GM12875 (cell line): Measurements from ENCODE around the gene IGF2R.
A peak's percentile ranks its signal among the peaks of the same experiment; 100 is the strongest.
"Not testable (repeated sequence)": the region's sequence is repeated elsewhere in the genome, so short reads cannot be mapped to it uniquely, and the experiment has no call there.

Experiments used
- H3K4me3 ChIP-seq: one replicate; pipeline ENCODE4 v1.5.1; 2011; ENCODE audit warnings: low read depth, low read length, control low read depth
- TF ChIP-seq, protein P1 (sequence below): IDR thresholded peaks from 2 replicates; pipeline ENCODE4 v1.5.1; 2011; ENCODE audit warnings: low read depth, mild to moderate bottlenecking, control low read depth, inconsistent platforms, low read length, moderate library complexity, borderline replicate concordance; ENCODE audit not compliant: insufficient read depth

IGF2R gene

DNA sequence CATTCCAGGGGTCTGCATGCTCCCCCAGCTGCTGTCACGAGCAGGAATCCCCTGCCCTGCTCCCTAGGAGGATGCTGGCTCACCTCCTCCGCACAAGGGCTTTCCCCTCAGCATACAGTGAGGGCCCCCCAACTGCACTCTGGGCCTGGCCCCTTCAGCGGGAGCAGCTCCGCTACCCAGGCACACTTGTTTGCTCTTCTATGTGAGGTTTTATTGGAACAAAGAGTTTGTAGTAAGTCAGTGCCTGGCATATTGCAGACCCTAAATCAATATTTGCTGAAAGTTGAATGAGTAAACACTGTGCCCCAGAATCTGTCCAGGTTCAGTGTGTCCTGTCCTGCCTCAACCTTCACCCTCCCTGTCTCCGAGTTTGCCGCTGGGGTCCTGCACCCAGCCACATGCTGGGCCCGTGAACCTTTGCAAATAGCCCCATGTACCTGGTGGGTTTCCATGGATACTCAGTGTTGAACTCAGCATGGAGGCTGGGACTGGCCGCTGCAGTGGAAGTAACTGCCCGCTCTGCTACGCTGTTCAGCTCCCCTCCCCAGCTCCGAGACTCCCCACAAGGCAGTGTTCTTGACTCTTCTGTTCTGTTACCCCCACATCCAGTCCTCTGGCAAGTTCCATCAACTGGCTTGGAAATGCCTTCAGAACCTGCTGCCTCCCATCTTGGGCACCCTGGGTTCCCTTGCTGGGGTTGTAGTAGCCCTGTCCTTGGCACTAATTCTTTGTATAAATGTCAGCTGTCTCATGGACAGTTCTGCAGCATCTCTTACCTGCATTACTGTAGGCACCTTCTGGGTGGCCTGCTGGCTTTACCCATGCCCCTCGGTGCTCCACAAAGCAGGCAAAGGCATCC lies 168.5 kb downstream of the IGF2R start:
- H3K4me3 ChIP-seq, result no peak overlapping the region
- TF ChIP-seq, protein P1, sequence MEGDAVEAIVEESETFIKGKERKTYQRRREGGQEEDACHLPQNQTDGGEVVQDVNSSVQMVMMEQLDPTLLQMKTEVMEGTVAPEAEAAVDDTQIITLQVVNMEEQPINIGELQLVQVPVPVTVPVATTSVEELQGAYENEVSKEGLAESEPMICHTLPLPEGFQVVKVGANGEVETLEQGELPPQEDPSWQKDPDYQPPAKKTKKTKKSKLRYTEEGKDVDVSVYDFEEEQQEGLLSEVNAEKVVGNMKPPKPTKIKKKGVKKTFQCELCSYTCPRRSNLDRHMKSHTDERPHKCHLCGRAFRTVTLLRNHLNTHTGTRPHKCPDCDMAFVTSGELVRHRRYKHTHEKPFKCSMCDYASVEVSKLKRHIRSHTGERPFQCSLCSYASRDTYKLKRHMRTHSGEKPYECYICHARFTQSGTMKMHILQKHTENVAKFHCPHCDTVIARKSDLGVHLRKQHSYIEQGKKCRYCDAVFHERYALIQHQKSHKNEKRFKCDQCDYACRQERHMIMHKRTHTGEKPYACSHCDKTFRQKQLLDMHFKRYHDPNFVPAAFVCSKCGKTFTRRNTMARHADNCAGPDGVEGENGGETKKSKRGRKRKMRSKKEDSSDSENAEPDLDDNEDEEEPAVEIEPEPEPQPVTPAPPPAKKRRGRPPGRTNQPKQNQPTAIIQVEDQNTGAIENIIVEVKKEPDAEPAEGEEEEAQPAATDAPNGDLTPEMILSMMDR, result no peak

DNA sequence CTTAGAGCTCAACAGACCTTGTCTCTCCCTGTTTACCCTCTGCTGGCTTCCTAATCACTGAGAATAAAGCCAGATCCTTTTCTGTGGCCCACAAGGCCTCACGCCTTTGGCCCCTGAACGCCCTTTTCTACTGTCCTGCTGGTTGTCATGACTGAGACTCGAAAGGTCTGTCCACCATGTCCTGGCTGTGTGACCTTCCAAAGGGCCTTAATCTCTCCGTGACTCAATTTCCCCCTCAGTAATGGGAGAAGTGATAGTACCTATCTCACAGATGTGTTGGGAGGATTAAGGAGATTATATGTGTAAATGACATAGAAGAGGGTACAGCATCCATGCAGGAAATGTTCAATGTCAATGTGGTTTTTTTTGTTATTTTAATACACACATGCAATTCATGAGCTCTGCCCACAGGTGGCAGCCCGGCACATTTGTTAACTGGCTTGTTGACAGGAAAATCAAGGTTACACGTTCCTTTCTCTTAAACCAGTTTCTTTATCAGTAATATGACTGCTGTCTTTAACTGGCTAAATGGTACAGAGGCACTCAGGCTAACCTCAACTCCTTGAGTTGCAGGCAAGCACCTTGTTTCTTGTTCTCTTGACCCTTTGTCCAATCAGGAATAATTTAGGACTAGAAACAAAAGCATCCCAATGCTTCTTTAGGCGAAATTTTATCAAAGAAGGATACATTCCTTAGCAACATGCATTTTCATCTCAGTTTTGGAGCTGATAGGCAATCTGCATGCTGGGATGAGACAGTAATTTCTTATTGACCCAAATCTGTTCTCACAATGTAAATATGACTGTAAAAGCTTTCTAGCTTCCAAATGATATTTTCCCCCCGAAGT lies 169.3 kb downstream of the IGF2R start:
- TF ChIP-seq, protein P1, result peak; percentile 61; the same call in 1 of the 2 replicates
- no peak overlapping the region for H3K4me3 ChIP-seq

DNA sequence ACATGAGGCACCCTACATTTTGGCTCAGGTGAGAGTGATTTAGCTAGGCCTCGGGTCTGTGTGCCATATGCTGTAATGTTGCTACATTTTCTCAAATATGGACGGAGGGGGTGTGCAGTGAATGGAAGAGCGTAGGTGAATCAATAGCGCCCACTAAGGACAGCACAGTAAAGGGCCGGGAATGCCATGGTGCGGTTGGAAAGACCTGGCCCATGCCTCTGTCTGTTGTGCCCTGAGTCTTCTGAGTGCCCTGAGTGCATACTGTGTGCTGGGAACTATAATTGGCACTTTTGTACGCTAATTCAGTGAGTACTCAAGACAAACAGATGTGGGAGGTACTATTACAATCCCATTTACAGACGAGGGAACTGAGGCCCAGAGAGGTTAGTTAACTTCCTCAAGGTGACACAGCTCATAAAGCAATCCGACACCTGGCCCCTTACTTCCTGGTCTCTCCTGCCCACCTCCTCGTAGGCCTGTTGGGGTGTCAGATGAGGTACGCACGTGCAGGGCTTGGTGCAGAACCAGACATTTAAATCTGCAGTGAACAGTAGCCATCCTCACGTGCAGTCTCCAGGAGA lies 170.0 kb downstream of the IGF2R start:
- no peak overlapping the region for H3K4me3 ChIP-seq
- TF ChIP-seq, protein P1, result no peak

DNA sequence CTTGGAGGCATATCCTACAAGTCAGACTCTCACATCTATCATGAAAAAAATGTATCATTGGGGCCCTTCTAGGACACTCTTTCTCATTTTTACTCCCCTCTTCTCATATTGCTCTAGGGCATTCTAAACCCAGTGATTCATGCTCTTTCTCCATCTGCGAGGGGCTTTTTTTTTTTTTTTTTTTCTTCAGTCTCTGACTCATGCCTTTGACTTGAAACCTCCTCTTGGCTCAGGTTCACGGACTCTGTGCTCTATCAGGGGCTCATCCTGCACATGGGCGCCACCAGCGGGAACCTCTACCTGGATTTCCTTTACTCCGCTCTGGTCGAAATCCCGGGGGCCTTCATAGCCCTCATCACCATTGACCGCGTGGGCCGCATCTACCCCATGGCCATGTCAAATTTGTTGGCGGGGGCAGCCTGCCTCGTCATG lies 170.6 kb downstream of the IGF2R start:
- TF ChIP-seq, protein P1, result no peak
- no peak overlapping the region for H3K4me3 ChIP-seq

DNA sequence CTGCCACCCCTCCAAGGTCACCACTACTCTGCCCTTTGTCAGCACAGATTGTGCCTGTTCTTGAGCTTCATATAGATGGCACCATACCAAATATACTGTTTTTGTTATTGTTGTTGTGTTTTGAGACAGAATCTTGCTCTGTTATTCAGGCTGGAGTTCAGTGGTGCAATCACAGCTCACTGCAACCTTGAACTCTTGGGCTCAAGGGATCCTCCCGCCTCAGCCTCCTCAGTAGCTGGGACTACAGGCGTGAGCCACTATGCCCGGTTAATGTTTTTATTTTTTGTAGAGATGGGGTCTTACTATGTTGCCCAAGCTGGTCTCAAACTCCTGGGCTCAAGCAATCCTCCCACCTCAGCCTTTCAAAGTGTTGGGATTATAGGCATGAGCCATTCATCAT lies 171.6 kb downstream of the IGF2R start:
- not testable (repeated sequence) for H3K4me3 ChIP-seq

DNA sequence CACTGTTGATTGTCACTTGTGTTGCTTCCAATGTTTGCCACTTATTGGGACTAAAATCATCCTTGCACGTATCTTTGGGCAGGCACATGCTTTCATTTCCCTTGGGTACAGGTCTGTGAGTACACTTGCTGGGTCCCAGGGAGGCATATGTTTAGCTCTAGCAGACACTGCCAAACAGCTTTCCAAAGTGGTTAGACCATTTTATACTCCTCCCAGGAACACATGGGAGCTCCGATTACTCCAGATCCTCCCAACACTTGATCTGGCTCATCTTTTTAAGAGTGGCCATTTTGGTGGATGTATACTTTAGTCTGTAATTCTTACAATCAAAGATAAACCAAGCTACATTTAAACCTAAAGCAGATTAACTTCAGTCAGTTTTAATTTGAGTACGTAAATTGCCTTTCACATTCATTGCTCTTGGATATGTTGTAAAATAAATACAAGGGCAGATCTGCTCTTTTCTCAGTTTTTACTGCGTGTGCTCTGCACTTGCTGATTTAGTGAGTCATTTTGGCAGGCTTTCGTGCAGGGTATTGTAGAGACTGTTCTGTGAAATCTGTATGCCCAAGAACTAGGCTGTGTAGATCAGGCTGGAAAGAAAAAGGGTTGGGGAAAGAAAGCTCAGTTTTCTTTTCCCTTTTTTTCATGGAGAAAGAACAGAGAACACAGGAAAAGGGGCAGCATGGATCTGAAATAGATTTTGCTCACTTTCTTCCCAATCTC lies 172.3 kb downstream of the IGF2R start:
- no peak overlapping the region for H3K4me3 ChIP-seq
- TF ChIP-seq, protein P1, result no peak
